Occipital lobe (tissue), 2 donors: Measurements from ENCODE around the gene AP3B1. TPM values are rescaled to one million over a fixed set of nuclear protein-coding genes. Genes with fewer than 3 reads are reported as not detected.

Experiments used
- DNase-seq: peaks from one replicate; lab custom pipeline; 2025; lab: John Stamatoyannopoulos, UW
- total RNA-seq: library from RNA; depleted of rRNA; stranded (reverse); fragments of >200 nt; gene quantifications from one replicate; pipeline ENCODE4 v1.2.3, GENCODE V29; 2014

Gene AP3B1, protein sequence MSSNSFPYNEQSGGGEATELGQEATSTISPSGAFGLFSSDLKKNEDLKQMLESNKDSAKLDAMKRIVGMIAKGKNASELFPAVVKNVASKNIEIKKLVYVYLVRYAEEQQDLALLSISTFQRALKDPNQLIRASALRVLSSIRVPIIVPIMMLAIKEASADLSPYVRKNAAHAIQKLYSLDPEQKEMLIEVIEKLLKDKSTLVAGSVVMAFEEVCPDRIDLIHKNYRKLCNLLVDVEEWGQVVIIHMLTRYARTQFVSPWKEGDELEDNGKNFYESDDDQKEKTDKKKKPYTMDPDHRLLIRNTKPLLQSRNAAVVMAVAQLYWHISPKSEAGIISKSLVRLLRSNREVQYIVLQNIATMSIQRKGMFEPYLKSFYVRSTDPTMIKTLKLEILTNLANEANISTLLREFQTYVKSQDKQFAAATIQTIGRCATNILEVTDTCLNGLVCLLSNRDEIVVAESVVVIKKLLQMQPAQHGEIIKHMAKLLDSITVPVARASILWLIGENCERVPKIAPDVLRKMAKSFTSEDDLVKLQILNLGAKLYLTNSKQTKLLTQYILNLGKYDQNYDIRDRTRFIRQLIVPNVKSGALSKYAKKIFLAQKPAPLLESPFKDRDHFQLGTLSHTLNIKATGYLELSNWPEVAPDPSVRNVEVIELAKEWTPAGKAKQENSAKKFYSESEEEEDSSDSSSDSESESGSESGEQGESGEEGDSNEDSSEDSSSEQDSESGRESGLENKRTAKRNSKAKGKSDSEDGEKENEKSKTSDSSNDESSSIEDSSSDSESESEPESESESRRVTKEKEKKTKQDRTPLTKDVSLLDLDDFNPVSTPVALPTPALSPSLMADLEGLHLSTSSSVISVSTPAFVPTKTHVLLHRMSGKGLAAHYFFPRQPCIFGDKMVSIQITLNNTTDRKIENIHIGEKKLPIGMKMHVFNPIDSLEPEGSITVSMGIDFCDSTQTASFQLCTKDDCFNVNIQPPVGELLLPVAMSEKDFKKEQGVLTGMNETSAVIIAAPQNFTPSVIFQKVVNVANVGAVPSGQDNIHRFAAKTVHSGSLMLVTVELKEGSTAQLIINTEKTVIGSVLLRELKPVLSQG
- total RNA-seq, result 34.3 TPM

DNA sequence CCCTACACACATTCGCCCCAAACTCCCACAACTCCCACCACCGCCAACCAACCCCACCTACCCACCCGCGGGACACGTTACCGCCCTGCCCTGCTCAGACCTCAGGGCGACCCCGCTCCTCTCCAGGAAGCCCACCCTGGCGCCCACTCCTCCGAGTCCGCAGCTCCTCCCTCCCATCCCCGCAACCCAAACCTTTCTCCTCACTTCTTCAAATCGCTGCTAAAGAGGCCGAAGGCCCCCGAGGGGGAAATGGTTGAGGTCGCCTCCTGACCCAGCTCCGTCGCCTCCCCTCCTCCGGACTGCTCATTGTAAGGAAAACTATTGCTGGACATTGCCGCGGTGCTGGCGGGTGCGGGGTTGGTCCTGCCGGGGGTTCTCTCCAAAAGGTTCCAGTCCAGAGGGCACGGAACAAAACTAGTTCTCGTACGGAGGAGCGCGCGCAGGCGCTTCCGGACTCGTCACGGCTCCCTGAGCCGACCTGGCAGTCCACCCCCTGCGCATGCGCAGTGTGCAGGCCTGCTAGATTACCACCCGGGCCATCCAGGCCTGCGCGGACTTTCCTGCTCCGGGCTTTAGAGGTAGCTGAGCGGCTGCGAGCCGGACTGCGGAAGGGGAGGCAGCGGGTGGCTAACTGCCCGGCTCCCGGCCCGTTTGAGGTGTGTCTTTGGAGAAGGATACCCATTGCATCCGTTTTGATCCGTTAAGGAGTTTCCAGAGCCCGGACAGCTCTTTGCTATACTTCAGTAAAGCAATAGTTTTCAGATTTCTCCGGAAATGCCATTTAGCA lies at the start of gene AP3B1:
Gene AP3B1, minus strand, starts transcription at position 451 of the 787 bp plus-strand sequence. Its CDS starts 119 bp downstream, at position 332.
- DNase-seq, result peak; percentile 98

DNA sequence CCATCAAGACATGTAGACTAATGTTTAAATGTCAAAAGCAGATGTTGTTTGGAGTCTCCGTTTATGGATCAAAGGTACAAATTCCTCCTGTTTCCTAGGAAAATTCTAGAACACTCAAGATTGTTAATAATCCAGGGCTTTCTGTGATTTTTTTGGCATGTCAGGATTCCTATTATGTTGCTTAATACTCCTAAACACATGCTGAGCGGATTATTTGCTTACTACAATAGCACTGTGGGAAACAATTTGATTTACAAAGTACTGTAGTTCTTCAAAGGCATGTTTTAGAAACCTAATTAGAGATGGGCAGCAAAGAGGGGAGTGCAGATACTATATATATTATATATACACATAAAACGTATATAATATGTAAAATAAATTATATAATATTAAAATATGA lies 46.9 kb upstream of the AP3B1 start:
- DNase-seq, result no peak

DNA sequence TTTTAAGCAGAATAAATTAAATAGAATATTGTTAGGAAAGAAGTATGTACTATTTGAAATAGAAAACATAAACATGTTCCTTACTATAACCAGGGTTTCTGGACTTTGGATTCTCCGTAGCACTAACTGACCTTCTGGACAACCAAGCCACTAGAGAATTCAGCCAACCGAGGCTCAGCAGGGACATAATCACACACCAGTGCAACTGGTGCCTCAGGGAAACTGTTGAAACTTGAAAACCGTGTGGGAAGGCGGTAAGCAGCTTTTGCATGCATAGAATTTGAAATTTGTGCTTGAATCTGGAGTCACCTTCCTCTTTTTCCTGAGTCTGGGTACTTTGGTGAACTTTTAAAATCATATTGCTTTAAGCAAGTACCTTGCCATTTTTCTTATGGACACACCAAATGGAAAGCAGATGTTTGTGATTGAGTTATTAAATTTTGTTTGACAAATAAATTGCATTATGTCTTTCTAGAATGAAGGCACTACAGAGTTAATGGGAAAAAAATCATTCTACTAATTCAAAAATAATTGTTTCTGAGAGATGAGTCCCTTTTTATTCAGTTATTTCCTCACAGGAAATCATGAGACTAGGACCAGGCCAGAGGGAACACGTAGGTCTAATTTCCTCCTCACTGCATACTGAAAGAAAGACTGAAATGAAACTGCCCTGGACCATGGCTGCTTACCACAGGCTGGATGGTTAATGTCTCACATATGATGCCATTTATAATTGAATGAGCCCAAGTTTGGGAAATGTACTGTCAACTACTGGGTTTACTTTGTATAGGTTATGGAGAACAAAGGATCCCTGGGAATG lies 45.3 kb upstream of the AP3B1 start:
- DNase-seq, result no peak

DNA sequence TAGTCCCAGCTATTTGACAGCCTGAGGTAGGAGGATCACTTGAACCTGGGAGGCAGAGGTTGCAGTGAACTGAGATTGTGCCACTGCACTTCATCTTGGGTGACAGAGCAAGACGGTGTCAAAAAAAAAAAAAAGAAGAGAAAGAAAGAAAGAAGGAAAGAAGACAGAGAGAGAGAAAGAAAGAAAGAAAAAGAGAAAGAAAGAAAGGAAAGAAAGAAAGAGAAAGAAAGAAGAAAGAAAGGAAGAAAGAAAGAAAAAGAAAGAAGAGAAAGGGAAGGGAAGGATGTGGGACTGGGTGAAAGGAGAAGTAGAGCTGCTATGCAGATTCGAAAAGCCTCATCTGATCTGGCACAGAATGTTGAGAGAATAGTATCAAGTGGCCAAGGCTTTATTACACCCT lies 42.2 kb upstream of the AP3B1 start:
- no peak for DNase-seq

DNA sequence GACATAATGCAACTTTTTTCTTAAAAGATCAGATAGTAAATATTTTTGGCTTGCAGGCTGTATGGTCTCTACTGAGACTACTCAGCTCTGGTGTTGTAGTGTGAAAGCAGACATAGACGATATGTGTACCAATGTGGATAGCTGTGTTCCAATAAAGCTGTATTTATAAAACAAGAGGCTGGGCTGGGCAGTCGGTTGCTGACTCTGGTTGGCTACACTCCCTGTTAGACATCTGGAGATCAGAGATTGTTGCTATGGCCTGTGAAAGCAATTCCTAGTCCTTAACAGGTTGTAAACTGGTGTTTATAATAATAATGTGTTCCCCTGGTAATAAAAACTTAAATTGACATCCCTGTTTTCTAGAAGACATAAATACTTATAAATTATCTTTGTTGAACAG lies 41.5 kb upstream of the AP3B1 start:
- no peak for DNase-seq

DNA sequence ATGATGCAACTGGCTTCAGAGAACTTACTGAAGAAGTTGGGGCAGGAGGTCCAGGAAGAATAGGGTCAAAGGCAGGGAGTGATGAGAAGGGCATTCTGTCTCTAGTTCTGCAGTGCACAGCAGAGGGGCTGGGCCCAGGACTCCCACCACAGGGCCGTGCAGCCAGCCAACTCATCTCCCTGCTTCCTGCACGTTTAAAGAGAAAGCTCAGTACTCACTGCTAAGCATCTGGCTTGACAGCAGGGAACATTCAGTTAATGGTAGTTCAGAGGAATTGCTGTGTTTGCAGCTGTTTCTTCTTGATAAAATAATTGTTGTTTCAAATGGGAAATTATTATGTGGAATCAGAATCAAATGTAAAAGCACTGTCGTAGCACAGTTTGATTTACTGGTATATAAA lies 40.3 kb upstream of the AP3B1 start:
- DNase-seq, result no peak

DNA sequence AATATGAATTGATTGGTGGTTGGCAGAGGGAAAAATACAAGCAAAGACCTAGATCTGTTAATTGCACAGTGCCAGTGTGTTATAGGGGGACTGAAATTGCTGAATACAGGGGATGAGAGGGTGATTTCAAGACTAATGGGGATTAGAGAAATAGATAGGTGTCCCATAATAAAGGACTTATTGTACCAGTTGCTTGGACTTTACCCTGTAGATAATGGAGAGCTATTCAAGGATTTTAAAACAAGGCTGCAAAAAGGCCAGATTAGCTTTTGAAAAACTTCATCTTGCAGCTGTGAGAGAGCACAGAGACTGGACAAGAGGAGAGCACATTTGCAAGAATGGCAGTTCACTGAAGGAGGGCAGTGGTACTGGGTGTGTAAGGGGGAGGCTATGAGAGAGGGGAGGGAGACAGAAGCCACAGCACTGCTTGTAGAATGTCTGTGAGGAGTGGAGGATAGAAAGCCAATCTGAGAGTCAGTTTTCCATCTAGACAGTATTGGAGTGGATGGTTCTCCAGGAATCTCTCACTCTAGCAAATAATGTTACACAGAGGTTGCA lies 37.1 kb upstream of the AP3B1 start:
- DNase-seq, result no peak

DNA sequence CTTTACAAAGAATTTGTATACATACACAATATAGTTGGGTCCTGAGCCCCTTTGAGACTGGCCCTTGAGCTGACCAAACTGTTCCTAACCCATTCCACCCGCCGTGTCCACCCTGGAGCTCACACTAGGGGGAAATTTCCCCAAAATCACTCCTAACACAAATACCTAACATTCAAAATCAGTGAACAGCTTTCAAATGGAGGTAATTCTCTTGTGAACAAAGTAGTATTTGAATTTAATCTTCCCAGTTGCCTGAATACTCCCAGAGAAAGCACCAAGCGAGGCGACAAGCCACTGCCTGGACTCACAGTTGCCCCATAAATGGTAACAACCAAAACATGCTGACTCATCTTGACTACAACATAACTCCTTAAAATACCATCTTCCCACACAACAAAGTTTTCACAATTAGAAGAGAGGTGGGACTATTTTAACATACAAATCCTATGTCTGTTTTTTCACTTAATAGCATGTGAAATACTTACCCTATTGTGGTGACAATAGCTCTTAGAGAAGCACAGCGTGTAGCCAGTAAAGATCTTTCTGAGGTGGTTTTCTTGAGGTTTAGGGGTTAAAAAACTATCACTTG lies 34.2 kb upstream of the AP3B1 start:
- DNase-seq, result no peak

DNA sequence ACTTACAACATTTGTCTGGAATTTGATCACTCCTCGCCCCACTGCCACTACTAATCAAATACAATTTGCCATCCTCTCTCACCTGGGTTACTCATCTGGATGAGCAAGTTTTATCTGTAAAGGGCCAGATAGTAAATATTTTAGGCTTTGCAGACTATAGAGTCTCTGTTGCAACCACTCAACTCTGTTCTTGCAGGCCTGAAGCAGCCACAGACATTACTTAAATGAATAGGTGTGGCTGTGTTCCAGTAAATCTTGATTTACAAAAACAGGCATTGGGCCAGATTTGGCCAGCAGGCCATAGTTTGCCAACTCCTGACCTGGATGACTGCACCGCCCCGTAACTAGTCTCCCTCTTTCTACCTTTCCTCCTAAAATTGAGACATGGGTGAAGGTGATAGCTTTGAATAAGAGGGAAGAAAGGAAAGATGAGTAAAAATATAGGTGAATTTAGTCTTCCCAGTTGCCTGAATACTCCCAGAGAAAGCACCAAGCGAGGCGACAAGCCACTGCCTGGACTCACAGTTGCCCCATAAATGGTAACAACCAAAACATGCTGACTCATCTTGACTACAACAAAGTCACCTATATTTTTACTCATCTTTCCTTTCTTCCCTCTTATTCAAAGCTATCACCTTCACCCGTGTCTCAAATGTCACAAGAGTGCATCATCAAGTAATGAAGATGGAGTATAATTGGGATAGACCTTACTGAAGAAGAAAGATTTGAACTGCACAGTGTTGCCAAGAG lies 33.4 kb upstream of the AP3B1 start:
- DNase-seq, result no peak

DNA sequence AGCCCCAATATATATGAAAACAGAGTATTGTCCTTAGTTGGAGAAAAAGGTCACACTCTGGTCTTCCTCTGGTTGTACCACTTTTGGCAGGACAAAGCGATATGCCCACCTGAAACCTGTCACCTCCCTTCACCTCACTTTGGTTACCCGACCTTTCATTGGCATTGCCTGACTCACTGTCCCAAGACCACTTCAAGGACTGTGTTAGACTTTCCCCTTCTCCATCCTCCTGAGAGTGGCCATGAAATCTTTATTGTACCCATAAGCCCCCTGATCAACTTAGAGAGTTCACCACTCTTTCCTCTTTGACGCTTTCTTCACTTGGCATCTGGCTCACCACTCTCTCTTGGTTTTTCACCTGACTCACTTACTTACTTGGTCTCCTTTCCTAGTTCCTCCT lies 32.4 kb upstream of the AP3B1 start:
- no peak for DNase-seq

DNA sequence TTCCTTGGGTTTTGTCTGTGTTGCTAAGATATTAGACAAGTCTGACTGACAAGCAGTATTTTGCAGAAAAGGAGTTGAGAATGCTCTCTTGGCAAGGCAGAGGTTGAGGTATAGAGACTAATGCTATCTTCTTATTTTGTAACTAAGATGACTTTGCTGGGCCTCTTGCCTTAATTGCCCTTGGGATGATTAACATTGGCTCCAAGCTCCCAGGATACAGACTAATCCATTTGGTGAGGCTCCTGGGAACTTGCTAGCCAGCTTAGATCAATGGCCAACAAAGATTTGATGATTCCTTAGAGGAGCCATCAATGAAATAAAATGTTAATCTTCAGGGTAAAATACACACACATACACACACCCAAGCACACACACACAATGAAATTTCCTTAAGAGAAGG lies 28.7 kb upstream of the AP3B1 start:
- DNase-seq, result no peak

DNA sequence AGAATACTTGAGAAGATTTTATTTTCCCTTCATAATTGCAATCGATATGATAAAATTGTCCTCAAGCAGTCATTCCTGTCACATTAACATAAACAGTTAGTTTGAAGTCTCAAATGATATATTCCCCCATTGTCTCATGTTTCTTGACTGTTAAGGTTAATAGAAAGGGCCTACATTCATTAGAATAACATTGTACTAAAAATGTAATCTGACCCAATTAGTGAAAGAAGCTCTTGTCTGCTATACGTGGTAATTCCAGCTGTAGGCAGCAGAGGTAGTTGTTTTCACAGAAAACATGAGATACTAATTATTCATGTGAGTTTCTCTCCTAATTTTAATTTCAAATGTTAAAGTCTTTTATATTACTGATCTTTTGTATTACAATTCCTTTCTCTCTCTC lies 25.9 kb upstream of the AP3B1 start:
- DNase-seq, result no peak

DNA sequence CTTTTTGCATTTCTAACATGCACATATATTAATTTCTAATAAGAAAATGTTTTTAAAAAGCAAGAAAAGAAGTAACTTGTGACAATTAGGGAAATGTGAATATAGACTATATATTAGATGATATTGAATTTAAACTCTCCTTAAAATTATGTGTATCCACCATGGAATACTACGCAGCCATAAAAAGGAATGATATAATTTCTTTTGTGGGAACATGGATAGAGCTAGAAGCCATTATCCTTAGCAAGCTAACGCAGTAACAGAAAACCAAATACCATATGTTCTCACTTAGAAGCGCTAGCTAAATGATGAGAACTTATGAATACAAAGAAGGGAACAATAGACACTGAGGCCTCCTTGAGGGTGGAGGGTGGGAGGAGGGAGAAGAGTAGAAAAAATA lies 23.8 kb upstream of the AP3B1 start:
- no peak for DNase-seq

DNA sequence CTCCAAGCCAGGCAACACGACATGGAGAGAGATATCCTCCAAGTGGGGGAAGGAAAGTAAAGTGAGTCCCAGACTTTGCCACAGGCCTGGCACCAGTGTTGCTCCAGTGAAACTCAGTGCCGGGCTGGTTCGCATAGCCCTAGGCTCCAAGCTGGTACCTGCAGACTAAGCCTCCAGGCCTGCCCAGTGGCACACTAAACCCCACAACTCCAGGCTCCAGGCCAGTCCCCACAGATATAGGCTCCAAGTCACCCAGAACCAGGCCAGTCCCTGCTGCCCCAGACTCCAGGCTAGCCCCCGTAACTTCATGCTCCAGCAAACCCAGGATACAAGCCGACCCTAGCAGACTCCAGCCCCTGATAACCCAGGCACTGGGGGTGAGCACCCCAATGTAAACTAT lies 23.0 kb upstream of the AP3B1 start:
- DNase-seq, result no peak

DNA sequence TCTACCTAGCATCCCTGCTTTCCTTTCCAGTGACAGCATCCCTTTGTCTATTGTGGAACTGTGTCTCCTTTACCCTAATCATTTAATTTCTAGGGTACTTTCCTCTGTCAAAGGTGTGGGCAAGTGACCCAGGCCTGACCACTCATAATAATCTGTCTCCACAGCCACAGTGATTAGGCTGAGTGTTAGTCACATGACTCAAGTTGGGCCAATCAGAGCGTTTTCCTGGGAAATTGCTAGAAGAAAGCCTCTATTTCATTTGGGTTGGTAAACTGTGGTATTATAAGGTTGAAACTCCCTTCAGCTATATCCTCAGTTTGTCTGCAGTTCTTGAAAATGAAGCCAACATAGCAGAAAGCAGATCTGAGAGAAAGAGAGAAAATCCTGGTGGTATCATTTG lies 14.2 kb upstream of the AP3B1 start:
- DNase-seq, result no peak

DNA sequence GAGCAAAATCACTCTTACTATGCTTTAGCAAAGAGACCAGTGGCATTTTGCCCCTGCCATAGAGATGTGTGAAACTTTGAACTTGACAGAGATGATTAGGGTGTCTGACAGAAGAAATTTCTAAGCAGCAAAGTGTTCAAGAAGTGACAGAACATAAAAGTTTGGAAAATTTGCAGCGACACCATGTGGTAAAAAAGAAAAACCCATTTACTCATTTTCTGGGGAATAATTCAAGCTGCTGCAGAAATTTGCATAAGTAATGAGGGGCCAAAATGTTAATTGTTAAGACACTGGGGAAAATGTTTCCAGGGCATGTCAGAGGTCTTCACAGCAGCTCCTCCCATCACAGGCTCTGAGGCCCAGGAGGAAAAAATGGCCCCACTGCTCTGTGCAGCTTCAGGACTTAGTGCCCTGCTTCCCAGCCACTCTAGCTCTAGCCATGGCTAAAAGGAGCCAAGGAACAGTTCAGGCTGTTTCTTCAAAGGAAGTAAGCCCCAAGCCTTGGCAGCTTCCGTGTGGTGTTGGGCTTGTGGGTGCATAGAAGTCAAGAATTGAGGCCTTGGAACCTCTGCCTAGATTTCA lies 6.1 kb upstream of the AP3B1 start:
- no peak for DNase-seq

DNA sequence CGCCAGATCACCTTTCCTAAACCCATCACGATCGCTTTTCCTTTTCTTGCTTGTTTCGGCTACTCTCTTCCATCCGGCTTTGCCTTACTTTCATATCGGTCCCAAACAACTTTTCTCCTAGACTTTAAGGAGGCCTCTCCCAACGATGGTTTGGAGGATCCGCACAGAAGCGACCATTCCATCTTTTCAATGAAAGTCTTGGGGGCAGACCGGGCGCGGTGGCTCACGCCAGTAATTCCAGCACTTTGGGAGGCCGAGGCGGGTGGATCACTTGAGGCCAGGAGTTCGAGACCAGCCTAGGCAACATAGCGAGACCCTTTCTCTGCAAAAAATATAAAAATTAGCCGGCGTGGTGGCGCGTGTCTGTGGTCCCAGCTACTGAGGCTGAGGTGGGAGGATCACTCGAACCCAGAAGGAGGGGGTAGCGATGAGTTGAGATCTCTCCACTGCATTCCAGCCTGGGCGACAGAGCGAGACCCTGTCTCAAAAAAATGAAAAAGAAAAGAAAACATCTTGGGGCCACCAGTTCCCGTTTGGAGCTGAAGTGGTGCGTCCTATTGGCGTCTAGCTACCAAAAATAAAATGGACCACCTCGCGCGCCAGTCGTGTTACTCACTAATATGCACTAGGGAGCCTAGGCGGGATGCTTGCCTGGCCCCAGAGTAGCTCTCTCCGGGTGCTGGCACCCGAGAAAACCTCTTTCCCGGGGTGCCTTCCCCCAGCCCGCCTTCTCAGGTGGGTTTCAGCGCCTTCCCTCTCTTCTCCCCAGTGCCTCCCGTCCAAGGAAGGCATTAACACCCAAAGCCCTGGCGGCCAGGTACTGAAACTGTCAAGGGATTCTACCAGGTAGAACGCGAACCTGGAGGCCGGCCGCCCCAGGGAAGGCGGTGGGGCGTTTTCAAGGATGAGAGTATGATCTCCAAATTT lies 800 bp upstream of the AP3B1 start:
- no peak for DNase-seq

DNA sequence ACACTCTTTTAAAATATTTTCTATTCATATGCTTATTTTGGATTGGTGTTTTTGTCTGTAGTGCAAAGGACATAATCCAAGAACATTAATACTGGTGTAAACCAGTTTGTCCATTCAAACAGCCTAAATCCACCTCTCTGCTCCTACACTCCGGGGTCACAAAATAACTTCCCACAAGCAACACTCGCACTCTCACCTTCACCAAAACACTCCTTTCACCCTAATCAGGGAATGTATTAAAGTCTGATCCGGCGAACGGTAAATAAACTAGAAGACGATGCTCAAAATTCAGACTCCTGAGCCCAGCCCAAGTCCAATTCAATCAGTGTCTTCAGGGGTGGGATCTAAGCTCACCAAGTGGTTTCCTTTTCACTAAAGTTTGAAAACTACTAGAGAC lies 649 bp downstream of the AP3B1 start:
- DNase-seq, result no peak
